ENCODE data around the gene CACNA2D3. TPM values are rescaled to one million over a fixed set of nuclear protein-coding genes. Genes with fewer than 3 reads are reported as not detected.

Gene CACNA2D3
- total and polyA plus RNA-seq, 4 donors = 0.06 to 0.37 (median 0.08) TPM; not detected in 1

GRCh38 chr3:54193093-54193492 is 70.7 kb downstream of the CACNA2D3 start:
- H3K27me3 ChIP-seq (ENCODE audit: control insufficient read depth in 4 of 4, insufficient read depth in 4 of 4, low read length in 3 of 4) = no peaks in the 10 kb centered on the region
- TF ChIP-seq EGR1 (IDR thresholded peaks at IDR 0.05; ENCODE audit: low read depth in 2 of 2) = no peak
- no peak for TF ChIP-seq YY1 (IDR thresholded peaks at IDR 0.05)
- WGBS = 81% methylated on average over 1 of the region's 1 CpG
- DNase-seq (ENCODE audit: low spot score) = no peak
- H3K27ac ChIP-seq (ENCODE audit: low read depth in 1 of 2, low read length in 2 of 2) = no peak overlapping the region
- H3K4me3 ChIP-seq (ENCODE audit: low read depth in 1 of 3, low read length in 3 of 3) = no peak overlapping the region
- H3K9me3 ChIP-seq (ENCODE audit: control insufficient read depth in 4 of 4, low read length in 3 of 4) = no peaks in the 10 kb centered on the region
- no peaks in the 10 kb centered on the region for H3K4me1 ChIP-seq (ENCODE audit: control insufficient read depth in 4 of 4, insufficient read depth in 4 of 4, low read length in 3 of 4)
- no peak overlapping the region for H3K9ac ChIP-seq (ENCODE audit: low read depth in 1 of 2, low read length in 2 of 2)
- H3K36me3 ChIP-seq (ENCODE audit: control insufficient read depth in 4 of 4, insufficient read depth in 3 of 4, low read depth in 1 of 4, low read length in 3 of 4) = no peaks in the 10 kb centered on the region

- H3K9ac ChIP-seq (ENCODE audit: low read depth in 1 of 2, low read length in 2 of 2) = no peak overlapping the region
- H3K27ac ChIP-seq (ENCODE audit: low read depth in 1 of 2, low read length in 2 of 2) = no peak overlapping the region
- DNase-seq (ENCODE audit: low spot score) = no peak
- H3K27me3 ChIP-seq (ENCODE audit: control insufficient read depth in 4 of 4, insufficient read depth in 4 of 4, low read length in 3 of 4) = no peaks in the 10 kb centered on the region
- H3K4me3 ChIP-seq (ENCODE audit: low read depth in 1 of 3, low read length in 3 of 3) = no peak overlapping the region
- H3K4me1 ChIP-seq (ENCODE audit: control insufficient read depth in 4 of 4, insufficient read depth in 4 of 4, low read length in 3 of 4) = no peaks in the 10 kb centered on the region
- no peaks in the 10 kb centered on the region for H3K36me3 ChIP-seq (ENCODE audit: control insufficient read depth in 4 of 4, insufficient read depth in 3 of 4, low read depth in 1 of 4, low read length in 3 of 4)
- 68% methylated on average over 9 of the region's 9 CpGs for WGBS
- H3K9me3 ChIP-seq (ENCODE audit: control insufficient read depth in 4 of 4, low read length in 3 of 4) = no peaks in the 10 kb centered on the region
- TF ChIP-seq ATF3 (IDR thresholded peaks at IDR 0.05) (no peak), RAD21 (IDR thresholded peaks at IDR 0.05) (no peak), SP1 (IDR thresholded peaks at IDR 0.05) (no peak), NR2F2 (IDR thresholded peaks at IDR 0.05) (no peak), EGR1 (IDR thresholded peaks at IDR 0.05; ENCODE audit: low read depth in 2 of 2) (no peak), YY1 (IDR thresholded peaks at IDR 0.05) (no peak)
These were observed 74.1 kb downstream of the CACNA2D3 start for GRCh38 chr3:54196360-54196991.

GRCh38 chr3:54197509-54197908 is 75.2 kb downstream of the CACNA2D3 start:
- Histone ChIP-seq H3K36me3 (ENCODE audit: control insufficient read depth in 4 of 4, insufficient read depth in 3 of 4, low read depth in 1 of 4, low read length in 3 of 4) (no peaks in the 10 kb centered on the region), H3K4me3 (ENCODE audit: low read depth in 1 of 3, low read length in 3 of 3) (no peak overlapping the region), H3K27me3 (ENCODE audit: control insufficient read depth in 4 of 4, insufficient read depth in 4 of 4, low read length in 3 of 4) (no peaks in the 10 kb centered on the region), H3K4me1 (ENCODE audit: control insufficient read depth in 4 of 4, insufficient read depth in 4 of 4, low read length in 3 of 4) (no peaks in the 10 kb centered on the region), H3K9ac (ENCODE audit: low read depth in 1 of 2, low read length in 2 of 2) (no peak overlapping the region), H3K9me3 (ENCODE audit: control insufficient read depth in 4 of 4, low read length in 3 of 4) (no peaks in the 10 kb centered on the region), H3K27ac (ENCODE audit: low read depth in 1 of 2, low read length in 2 of 2) (no peak overlapping the region)
- TF ChIP-seq TAF1 (conservative IDR thresholded peaks at IDR 0.05) (no peak), HNF4A (conservative IDR thresholded peaks at IDR 0.05) (no peak), EGR1 (IDR thresholded peaks at IDR 0.05; ENCODE audit: low read depth in 2 of 2) (no peak), GABPA (IDR thresholded peaks at IDR 0.05 in 1 of 2, conservative IDR thresholded peaks at IDR 0.05 in 1 of 2) (no peak), NR2F2 (IDR thresholded peaks at IDR 0.05) (no peak)
- WGBS = 55% methylated on average over 6 of the region's 6 CpGs
- no peak for DNase-seq (ENCODE audit: low spot score)

- Histone ChIP-seq H3K4me1 (ENCODE audit: control insufficient read depth in 4 of 4, insufficient read depth in 4 of 4, low read length in 3 of 4) (no peaks in the 10 kb centered on the region), H3K36me3 (ENCODE audit: control insufficient read depth in 4 of 4, insufficient read depth in 3 of 4, low read depth in 1 of 4, low read length in 3 of 4) (no peaks in the 10 kb centered on the region), H3K27ac (ENCODE audit: low read depth in 1 of 2, low read length in 2 of 2) (no peak overlapping the region), H3K9ac (ENCODE audit: low read depth in 1 of 2, low read length in 2 of 2) (no peak overlapping the region), H3K4me3 (ENCODE audit: low read depth in 1 of 3, low read length in 3 of 3) (no peak overlapping the region), H3K27me3 (ENCODE audit: control insufficient read depth in 4 of 4, insufficient read depth in 4 of 4, low read length in 3 of 4) (no peaks in the 10 kb centered on the region), H3K9me3 (ENCODE audit: control insufficient read depth in 4 of 4, low read length in 3 of 4) (no peaks in the 10 kb centered on the region)
- TF ChIP-seq FOXA1 (IDR thresholded peaks at IDR 0.05) = no peak
- TF ChIP-seq CTCF (IDR thresholded peaks at IDR 0.05; ENCODE audit: low read depth, low read length, missing input control) = no peak
- no peak for TF ChIP-seq ATF3 (IDR thresholded peaks at IDR 0.05)
- no peak for TF ChIP-seq HNF4A (conservative IDR thresholded peaks at IDR 0.05)
- 73% methylated on average over 9 of the region's 9 CpGs for WGBS
- DNase-seq (ENCODE audit: low spot score) = no peak
These were observed 76.2 kb downstream of the CACNA2D3 start for GRCh38 chr3:54198556-54198955.
